Astrocyte of the spinal cord (primary cell): ENCODE data around the gene ARHGAP6.

Experiments used
- DNase-seq: peaks from one replicate; pipeline ENCODE4 v3.0.0; 2011; ENCODE audit warnings: low read depth, low spot score
- H3K4me3 ChIP-seq: 2 replicates; pipeline ENCODE4 v1.5.1; 2011; ENCODE audit warnings: low read depth, mild to moderate bottlenecking, low read length, moderate library complexity
- CTCF ChIP-seq: IDR thresholded peaks from 2 replicates; pipeline ENCODE4 v1.5.1; 2012; ENCODE audit warnings: low read depth, mild to moderate bottlenecking, low read length, inconsistent platforms
- in situ Hi-C: cut with HindIII; loops from 2 replicates; pipeline ENCODE4 v1.10.0; 2017; ENCODE audit warnings: low sequenced_read_pairs

ARHGAP6 gene

GRCh38 chrX:11346121-11346682, 319.5 kb downstream of the ARHGAP6 start:
- no peak for TF ChIP-seq CTCF
- DNase-seq, result no peak
- in situ Hi-C loops, result no loop called here
- H3K4me3 ChIP-seq, result no peak overlapping the region

- no peak overlapping the region for H3K4me3 ChIP-seq
- DNase-seq, result no peak
- in situ Hi-C loops, result no loop called here
- no peak for TF ChIP-seq CTCF
Observed at GRCh38 chrX:11342673-11343072, 323.0 kb downstream of the ARHGAP6 start.

- in situ Hi-C loops, result no loop called here
- TF ChIP-seq CTCF, result no peak
- peak; percentile 72 for DNase-seq
- H3K4me3 ChIP-seq, result no peak overlapping the region
Observed at GRCh38 chrX:11341274-11342201, 324.2 kb downstream of the ARHGAP6 start.

- in situ Hi-C loops, result no loop called here
- no peak overlapping the region for H3K4me3 ChIP-seq
- DNase-seq, result no peak
- TF ChIP-seq CTCF, result no peak
Observed at GRCh38 chrX:11337292-11338009, 328.3 kb downstream of the ARHGAP6 start.

GRCh38 chrX:11336201-11336600, 329.5 kb downstream of the ARHGAP6 start:
- DNase-seq, result no peak
- no peak overlapping the region for H3K4me3 ChIP-seq
- no peak for TF ChIP-seq CTCF
- in situ Hi-C loops, result no loop called here

- DNase-seq, result no peak
- in situ Hi-C loops, result no loop called here
- H3K4me3 ChIP-seq, result no peak overlapping the region
- no peak for TF ChIP-seq CTCF
Observed at GRCh38 chrX:11334165-11334564, 331.6 kb downstream of the ARHGAP6 start.
